ENCODE results near the gene GNG7.
"Not testable (repeated sequence)": the region's sequence is repeated elsewhere in the genome, so short reads cannot be mapped to it uniquely, and the experiment has no call there.

The GNG7 gene

DNA sequence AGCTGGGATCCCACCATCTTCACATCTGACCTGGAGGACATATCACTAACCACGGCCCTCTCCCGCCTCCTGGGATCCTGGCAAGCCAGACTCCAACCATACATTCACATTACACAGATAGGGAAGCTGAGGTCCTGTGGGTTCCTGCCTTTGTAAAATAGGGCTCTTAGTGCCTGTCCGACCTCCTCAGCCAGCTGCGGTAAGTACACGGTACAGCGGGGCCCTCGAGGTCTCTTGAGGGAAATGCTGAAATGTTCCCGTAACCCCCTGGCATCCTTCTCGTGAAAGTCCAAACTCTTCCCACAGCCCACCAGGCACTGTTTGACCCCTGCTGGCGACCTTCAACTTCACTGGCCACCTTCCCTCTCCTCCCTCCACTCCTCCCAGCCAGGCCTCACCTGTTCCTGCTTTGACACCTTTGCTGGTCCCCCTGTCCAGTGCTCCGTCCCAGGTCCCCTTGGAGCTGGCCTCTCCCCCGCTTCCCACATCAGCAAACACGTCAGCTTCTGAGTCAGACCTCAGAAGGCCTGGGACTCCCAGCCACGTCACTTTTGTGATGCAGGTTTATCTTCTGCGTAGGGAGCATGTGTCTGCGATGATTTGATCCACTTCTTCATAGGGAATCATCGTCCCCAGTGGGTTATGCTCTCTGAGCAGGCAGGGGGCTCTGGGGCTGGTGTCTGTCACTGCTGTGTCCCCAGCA lies 8.8 kb upstream of the GNG7 start:
- no peak for DNase-seq

- no peak for DNase-seq
These were observed 3.8 kb upstream of the GNG7 start for GRCh38 chr19:2706251-2706650.

DNA sequence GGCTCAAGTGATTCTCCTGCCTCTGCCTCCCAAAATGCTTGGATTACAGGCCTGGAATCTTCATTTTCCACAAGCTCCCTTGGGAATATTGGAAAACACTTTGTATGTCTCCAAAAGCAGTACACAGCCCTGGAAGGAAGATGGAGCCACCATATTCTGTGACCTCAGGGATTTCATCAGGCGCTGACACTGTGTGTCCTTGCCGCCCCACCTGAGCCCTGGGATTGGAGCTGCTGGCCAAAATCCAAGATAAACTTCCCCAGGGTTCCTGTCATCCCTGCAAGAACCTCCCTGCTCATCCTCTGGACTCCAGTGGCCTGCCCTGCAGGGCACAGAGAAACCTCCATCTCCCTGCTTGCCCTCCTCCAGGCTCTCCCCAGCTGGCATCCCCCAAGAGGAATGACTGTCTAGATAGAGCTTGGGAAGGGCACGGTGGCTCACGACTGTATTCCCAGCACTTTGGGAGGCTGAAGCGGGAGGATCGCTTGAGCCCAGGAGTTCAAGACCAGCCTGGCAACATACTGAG lies 1.3 kb upstream of the GNG7 start:
- DNase-seq = no peak

GRCh38 chr19:2703077-2703437 lies 563 bp upstream of the GNG7 start:
- DNase-seq = no peak

- DNase-seq = no peak
These were observed 929 bp downstream of the GNG7 start for GRCh38 chr19:2701361-2702169.

GRCh38 chr19:2700660-2701360 lies 1.7 kb downstream of the GNG7 start:
- DNase-seq = no peak

GRCh38 chr19:2699413-2700140 lies 2.9 kb downstream of the GNG7 start:
- no peak for DNase-seq

GRCh38 chr19:2694196-2694595 lies 8.3 kb downstream of the GNG7 start:
- no peak for DNase-seq

- no peak for DNase-seq
These were observed 8.9 kb downstream of the GNG7 start for GRCh38 chr19:2693492-2694160.

DNA sequence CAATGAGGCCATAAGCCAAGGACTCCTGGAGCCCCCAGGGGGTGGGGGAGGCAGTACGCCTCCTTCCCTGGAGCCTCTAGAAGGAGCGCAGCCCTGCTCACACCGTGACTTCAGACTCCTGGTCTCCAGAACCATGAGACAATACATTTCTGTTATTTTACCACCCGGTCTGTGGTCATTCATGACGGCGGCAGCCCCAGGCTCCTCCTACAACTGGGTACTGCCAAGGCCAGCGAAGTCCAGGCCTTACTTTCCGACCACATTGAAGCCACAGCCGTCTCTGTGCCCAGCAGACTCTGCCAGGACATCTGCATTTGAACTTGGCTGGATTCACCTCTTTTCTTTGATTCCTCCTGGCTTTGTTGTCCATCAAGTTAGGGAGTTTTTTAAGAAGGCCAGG lies 10.5 kb downstream of the GNG7 start:
- DNase-seq = no peak

DNA sequence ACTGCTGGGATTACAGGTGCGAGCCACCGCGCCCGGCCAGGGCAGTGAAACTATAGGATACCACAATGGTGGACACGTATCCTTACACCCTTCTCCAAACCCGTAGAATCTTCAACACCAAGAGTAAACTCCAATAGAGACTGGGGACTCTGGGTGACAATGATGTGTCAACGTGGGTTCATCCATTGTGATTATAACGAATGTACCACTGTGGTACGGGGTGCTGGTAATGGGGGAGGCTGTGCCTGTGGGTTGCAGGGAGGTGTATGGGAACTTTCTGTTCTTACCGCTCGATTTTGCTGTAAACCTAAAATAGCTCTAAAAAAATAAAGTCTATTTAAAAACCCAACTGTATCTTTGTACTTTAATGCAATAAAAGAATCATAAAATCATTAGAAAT lies 11.6 kb downstream of the GNG7 start:
- no peak for DNase-seq

- no peak for DNase-seq
These were observed 16.1 kb downstream of the GNG7 start for GRCh38 chr19:2686360-2686759.

DNA sequence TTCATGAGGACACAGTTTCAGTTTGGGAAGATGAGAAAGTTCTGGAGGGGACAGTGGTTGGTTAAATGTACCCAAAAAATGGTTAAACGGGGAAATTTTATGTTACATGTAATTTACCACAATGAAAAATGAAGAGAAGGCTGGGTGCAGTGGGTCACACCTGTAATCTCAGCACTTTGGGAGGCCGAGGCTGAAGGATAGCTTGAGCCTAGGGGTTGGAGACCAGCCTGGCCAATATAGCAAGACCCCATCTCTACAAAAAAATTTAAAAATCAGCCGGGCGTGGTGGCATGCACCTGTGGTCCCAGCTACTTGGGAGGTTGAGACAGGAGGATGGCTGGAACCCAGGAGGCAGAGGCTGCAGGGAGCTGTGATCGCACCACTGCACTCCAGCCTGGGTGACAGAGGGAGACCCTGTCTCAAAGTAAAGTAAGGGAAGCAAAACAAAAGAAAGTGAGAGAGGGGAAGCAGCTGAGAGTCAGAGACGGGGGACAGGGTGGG lies 17.2 kb downstream of the GNG7 start:
- DNase-seq = no peak

GRCh38 chr19:2683430-2684003 lies 19.0 kb downstream of the GNG7 start:
- no peak for DNase-seq

- no peak for DNase-seq
These were observed 21.7 kb downstream of the GNG7 start for GRCh38 chr19:2680808-2681207.

DNA sequence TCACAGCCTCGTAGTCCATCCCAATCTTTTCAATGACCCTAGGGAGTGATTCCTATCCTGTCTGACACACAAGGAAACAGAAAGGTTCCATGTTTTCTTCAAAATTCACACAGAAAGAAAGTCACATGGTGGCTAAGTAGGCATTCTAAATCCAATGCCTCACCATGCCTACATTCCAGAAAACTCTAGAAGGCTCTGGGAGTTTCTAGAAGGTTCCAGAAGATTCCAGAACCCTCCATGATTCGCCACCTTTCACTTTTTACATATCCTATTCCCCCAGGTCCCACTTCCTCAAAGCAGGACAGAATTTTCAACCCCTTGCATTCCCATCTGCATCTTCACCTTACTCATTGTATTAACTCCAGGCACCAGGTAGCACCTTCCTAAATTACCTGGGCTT lies 23.1 kb downstream of the GNG7 start:
- DNase-seq = no peak

GRCh38 chr19:2678948-2679347 lies 23.5 kb downstream of the GNG7 start:
- DNase-seq = not testable (repeated sequence)

DNA sequence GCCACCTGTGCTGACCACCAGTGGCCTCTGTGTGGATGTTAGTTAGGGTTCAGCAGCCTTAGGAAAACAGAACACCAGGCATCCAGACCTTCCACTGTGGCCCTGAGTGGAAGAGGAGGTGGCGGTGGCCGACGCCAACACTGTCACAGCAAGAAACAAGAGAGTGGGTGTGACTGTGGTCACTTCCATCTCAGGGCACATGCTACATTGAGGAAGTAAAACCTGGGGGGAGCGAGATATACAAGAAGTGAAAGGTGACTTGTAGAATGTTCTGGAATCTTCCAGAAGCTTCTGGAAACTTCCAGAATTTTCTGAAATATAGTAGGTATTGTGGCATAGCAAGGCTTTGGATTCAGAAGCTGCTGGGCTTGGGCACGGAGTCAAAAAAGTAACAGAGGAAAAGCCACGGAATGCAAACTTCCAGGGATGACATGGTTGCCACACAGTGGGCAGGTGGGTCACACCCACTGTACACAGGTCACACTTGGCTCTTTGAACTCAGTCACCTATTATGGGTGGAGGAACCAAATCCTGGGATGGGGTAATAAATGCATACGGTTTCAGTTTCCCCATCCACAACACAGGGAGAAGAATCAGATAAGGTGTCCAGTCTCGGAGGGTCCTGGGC lies 24.3 kb downstream of the GNG7 start:
- no peak for DNase-seq

- DNase-seq = no peak
These were observed 25.7 kb downstream of the GNG7 start for GRCh38 chr19:2676823-2677222.

DNA sequence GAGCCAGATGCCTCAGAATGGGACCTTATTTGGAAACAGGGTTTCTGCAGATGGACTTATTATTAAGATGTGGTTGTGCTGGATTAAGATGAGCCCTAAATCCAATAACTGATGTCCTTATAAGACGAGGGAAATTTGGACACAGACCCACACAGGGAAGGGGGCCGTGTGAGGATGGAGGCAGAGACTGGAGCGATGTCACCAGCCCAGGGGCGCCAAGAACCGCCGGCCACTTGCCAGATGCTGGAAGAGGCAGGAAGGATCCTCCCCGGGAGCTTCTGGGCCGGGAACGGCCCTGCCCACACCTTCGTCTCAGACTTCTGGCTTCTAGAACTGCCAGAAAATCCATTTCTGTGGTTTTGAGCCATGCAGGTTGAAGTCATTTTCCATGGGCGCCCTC lies 26.6 kb downstream of the GNG7 start:
- no peak for DNase-seq

- DNase-seq = no peak
These were observed 32.3 kb downstream of the GNG7 start for GRCh38 chr19:2670217-2670616.
